K562 (cell line): Measurements from ENCODE around the gene CROCC2. TPM values are rescaled to one million over a fixed set of nuclear protein-coding genes. Genes with fewer than 3 reads are reported as not detected.

ENCODE experiments used
- ATAC-seq: fragments of 200-7000 bp; cut with Tn5 transposase; 3 replicates; pipeline ENCODE4 v1.9.1; 2020; ENCODE audit warnings: moderate library complexity
- BruUV-seq: library from RNA; stranded (reverse); fragments of 400-500 nt; replicated peaks from 2 replicates; lab custom pipeline; 2021; lab: Mats Ljungman, UMichigan
- CTCF ChIA-PET: fragments of 300-600 bp; formaldehyde crosslinking; extraction: SDS; loops from one replicate; lab custom pipeline; 2021; ENCODE audit warnings: low intra/inter-chr PET ratio; lab: Yijun Ruan, JAX
- POLR2A ChIA-PET: fragments of 300-600, 350-650 bp; sonication (Branson Sonifier 250); formaldehyde crosslinking; extraction: SDS; loops from one replicate; lab custom pipeline; 2021; ENCODE audit warnings: antibody characterized with exemption, inconsistent platforms; lab: Yijun Ruan, JAX
- DNase-seq, 4 experiments: peaks; one replicate each; pipeline versions ENCODE4 v3.0.0 to v3.0.0-alpha.2; 2011 to 2018; ENCODE audit warnings: low spot score in 3 of 4, mixed read lengths in 3 of 4; ENCODE audit errors: extremely low read depth in 1 of 4
- FAIRE-seq: peaks from 2 replicates; lab custom pipeline; 2011; peaks lifted over from hg19 to GRCh38; lab: Jason Lieb, UNC
- H2AFZ ChIP-seq: 2 replicates; pipeline ENCODE4 v1.6.0; 2011; ENCODE audit warnings: low read depth, low read length, control low read depth, inconsistent platforms
- H3K27ac ChIP-seq: fragments of 200-600 bp; 3 replicates; pipeline ENCODE4 v1.8.0; 2011; ENCODE audit warnings: low read depth, mild to moderate bottlenecking, control low read depth, inconsistent platforms, low read length, moderate library complexity, mixed read lengths; ENCODE audit errors: extremely low read depth
- H3K27me3 ChIP-seq, 2 experiments: fragments of 300-600 bp in 1 of 2; 2 replicates in 1 of 2; 3 replicates in 1 of 2; pipeline versions ENCODE4 v1.6.0 to v1.8.0; 2011; ENCODE audit warnings: inconsistent platforms in 2 of 2, low read length in 2 of 2, mild to moderate bottlenecking in 1 of 2, mixed read lengths in 1 of 2, moderate library complexity in 1 of 2; ENCODE audit not compliant: control insufficient read depth in 2 of 2, insufficient read depth in 2 of 2
- H3K36me3 ChIP-seq: fragments of 300-600 bp; 3 replicates; pipeline ENCODE4 v1.8.0; 2011; ENCODE audit warnings: mild to moderate bottlenecking, low read length, inconsistent platforms; ENCODE audit not compliant: control insufficient read depth, insufficient read depth
- H3K4me1 ChIP-seq, 2 experiments: fragments of 200-600 bp in 1 of 2; replicated peaks in 1 of 2; 2 replicates in 1 of 2; 3 replicates in 1 of 2; pipeline versions ENCODE4 v1.5.1 to v1.8.0; 2011; ENCODE audit warnings: inconsistent platforms in 2 of 2, low read length in 2 of 2, mild to moderate bottlenecking in 1 of 2, mixed read lengths in 1 of 2, moderate library complexity in 1 of 2; ENCODE audit not compliant: control insufficient read depth in 2 of 2, insufficient read depth in 2 of 2
- H3K4me2 ChIP-seq: 2 replicates; pipeline ENCODE4 v1.6.1; 2011; ENCODE audit warnings: low read length, control low read depth, inconsistent platforms, mixed read lengths; ENCODE audit not compliant: insufficient read depth
- H3K4me3 ChIP-seq: fragments of 200-600 bp; sonication (generic), shearing (Covaris generic); 2 replicates; pipeline ENCODE4 v1.5.1; 2016; ENCODE audit warnings: control low read depth, inconsistent platforms
- H3K79me2 ChIP-seq: fragments of 200-600 bp; 3 replicates; pipeline ENCODE4 v1.8.0; 2011; ENCODE audit warnings: low read length, inconsistent platforms; ENCODE audit not compliant: control insufficient read depth, insufficient read depth
- H3K9ac ChIP-seq, 2 experiments: 2 replicates each; pipeline versions ENCODE4 v1.6.0 to v1.6.1; 2011; ENCODE audit warnings: low read depth in 2 of 2, low read length in 2 of 2, control low read depth in 1 of 2, inconsistent platforms in 1 of 2, mild to moderate bottlenecking in 1 of 2, mixed read lengths in 1 of 2; ENCODE audit not compliant: insufficient read depth in 1 of 2
- H3K9me1 ChIP-seq: one replicate; pipeline ENCODE4 v1.6.0; 2011; ENCODE audit warnings: inconsistent platforms, mild to moderate bottlenecking, low read length, moderate library complexity; ENCODE audit not compliant: control insufficient read depth, insufficient read depth
- H3K9me3 ChIP-seq: replicated peaks from 2 replicates; pipeline ENCODE4 v1.5.1; 2011; ENCODE audit warnings: low read depth, low read length, inconsistent platforms; ENCODE audit not compliant: control insufficient read depth, insufficient read depth
- H4K20me1 ChIP-seq: replicated peaks from 2 replicates; pipeline ENCODE4 v1.6.1; 2011; ENCODE audit warnings: low read length, inconsistent platforms, mixed read lengths; ENCODE audit not compliant: control insufficient read depth, insufficient read depth
- ARID3A ChIP-seq: IDR thresholded peaks from 2 replicates; pipeline ENCODE4 v1.6.1; 2012; ENCODE audit warnings: low read depth, low read length, improper control_type of control experiment, borderline replicate concordance
- CXXC5 ChIP-seq: fragments of 250-450 bp; sonication (Bioruptor Pico); IDR thresholded peaks from 2 replicates; pipeline ENCODE4 v1.8.0; 2022; ENCODE audit warnings: inconsistent platforms, mild to moderate bottlenecking, moderate library complexity
- FOXK2 ChIP-seq, 2 experiments: fragments of 450-650 bp; IDR thresholded peaks in 1 of 2; conservative IDR thresholded peaks in 1 of 2; 2 replicates each; pipeline ENCODE4 v1.6.1; 2016; ENCODE audit warnings: low read depth in 2 of 2, mild to moderate bottlenecking in 1 of 2
- PBX2 ChIP-seq, 2 experiments: IDR thresholded peaks in 1 of 2; conservative IDR thresholded peaks in 1 of 2; 2 replicates each; pipeline ENCODE4 v1.6.1; 2016; ENCODE audit warnings: low read depth in 2 of 2, mild to moderate bottlenecking in 1 of 2, missing compliant biosample characterization in 1 of 2, missing genetic modification characterization in 1 of 2, moderate library complexity in 1 of 2
- RFX5 ChIP-seq: IDR thresholded peaks from 2 replicates; pipeline ENCODE4 v1.6.1; 2011; ENCODE audit warnings: low read depth, mild to moderate bottlenecking, improper control_type of control experiment, low read length
- SLC30A9 ChIP-seq: fragments of 250-450 bp; sonication (Bioruptor Pico); IDR thresholded peaks from 2 replicates; pipeline ENCODE4 v1.8.0; 2022; ENCODE audit warnings: mild to moderate bottlenecking, moderate library complexity
- WGBS: fragments of 100-300 bp; shearing (Covaris generic); methylation state at CpG from one replicate; pipeline ENCODE4 v1.1.6; 2016; ENCODE audit warnings: low coverage, mixed read lengths; ENCODE audit not compliant: insufficient coverage; ENCODE audit errors: missing lambda C conversion rate; 5-methylcytosine and 5-hydroxymethylcytosine counted together
- in situ Hi-C: fragments of 300-500 bp; cut with MboI; formaldehyde crosslinking; loops from 4 replicates; pipeline ENCODE4 v1.15.0; 2018; ENCODE audit warnings: inconsistent platforms, mixed read lengths
- intact Hi-C: fragments of 100-400 bp; cut with micrococcal nuclease; formaldehyde crosslinking; loops from 2 replicates; pipeline ENCODE4 v1.14.2; 2022
- polyA plus RNA-seq, 8 experiments: library from polyadenylated mRNA; depleted of rRNA in 4 of 8; stranded (reverse) in 5 of 8; unstranded in 3 of 8; fragments of >200 nt; fragmentation: Nextera tagmentation in 2 of 8; fragmentation: Illumina TruSeq in 1 of 8; extraction: Ambion mirVana in 2 of 8; extraction: Trizol in 1 of 8; gene quantifications; 2 replicates each; pipeline versions ENCODE4 v1.2.1 to v1.2.3, GENCODE V29; 2011 to 2014; ENCODE audit warnings: inconsistent platforms in 1 of 8, missing spikeins in 1 of 8
- total RNA-seq, 7 experiments: library from RNA; depleted of rRNA in 6 of 7; stranded (reverse); fragments of >200 nt in 6 of 7; fragmentation: Illumina TruSeq in 2 of 7; extraction: Trizol in 2 of 7; gene quantifications; 2 replicates each; pipeline versions ENCODE4 v1.2.1 to v1.2.3, GENCODE V29; 2011 to 2021; ENCODE audit warnings: low replicate concordance in 1 of 7
- TF ChIP-seq, protein P1 (sequence below): fragments of 250-450 bp; sonication (Bioruptor Pico); IDR thresholded peaks from 2 replicates; pipeline ENCODE4 v1.5.0; 2022; ENCODE audit warnings: mild to moderate bottlenecking

The CROCC2 gene
- total and polyA plus RNA-seq, 9 of the 15 experiments (the other 6 are each of a cell fraction or from before 2014, with no cell fraction given), result not detected

GRCh38 chr2:241038374-241039180 lies 132.4 kb downstream of the CROCC2 start:
- BruUV-seq, result no TSS peak
- H3K9ac ChIP-seq, result no peak overlapping the region; a peak in 1 of 4 replicates
- H3K27ac ChIP-seq, result no peak overlapping the region
- CTCF ChIA-PET, result no interaction called here
- 6% methylated on average over 13 of the region's 20 CpGs for WGBS
- in situ Hi-C loops (no loop called here), intact Hi-C loops (no loop called here)
- FAIRE-seq (no peak), ATAC-seq (no peak), DNase-seq (no peak)
- H2AFZ ChIP-seq, result no peak overlapping the region
- peaks cover 0 to 22% of the 10 kb centered on the region in 2 experiments; a peak in 2 of 5 replicates for H3K4me1 ChIP-seq
- no peaks in the 10 kb centered on the region for H3K36me3 ChIP-seq
- no peak for TF ChIP-seq RFX5
- TF ChIP-seq PBX2 (CRISPR knock-in tag; IDR thresholded peaks at IDR 0.05; ENCODE audit: low read depth), result no peak
- TF ChIP-seq PBX2 (tag; conservative IDR thresholded peaks at IDR 0.05; ENCODE audit: low read depth), result no peak
- TF ChIP-seq ARID3A, result no peak
- no peak for TF ChIP-seq FOXK2 (conservative IDR thresholded peaks at IDR 0.05 in 1 of 2, IDR thresholded peaks at IDR 0.05 in 1 of 2; ENCODE audit: low read depth in 2 of 2)
- TF ChIP-seq, protein P1, sequence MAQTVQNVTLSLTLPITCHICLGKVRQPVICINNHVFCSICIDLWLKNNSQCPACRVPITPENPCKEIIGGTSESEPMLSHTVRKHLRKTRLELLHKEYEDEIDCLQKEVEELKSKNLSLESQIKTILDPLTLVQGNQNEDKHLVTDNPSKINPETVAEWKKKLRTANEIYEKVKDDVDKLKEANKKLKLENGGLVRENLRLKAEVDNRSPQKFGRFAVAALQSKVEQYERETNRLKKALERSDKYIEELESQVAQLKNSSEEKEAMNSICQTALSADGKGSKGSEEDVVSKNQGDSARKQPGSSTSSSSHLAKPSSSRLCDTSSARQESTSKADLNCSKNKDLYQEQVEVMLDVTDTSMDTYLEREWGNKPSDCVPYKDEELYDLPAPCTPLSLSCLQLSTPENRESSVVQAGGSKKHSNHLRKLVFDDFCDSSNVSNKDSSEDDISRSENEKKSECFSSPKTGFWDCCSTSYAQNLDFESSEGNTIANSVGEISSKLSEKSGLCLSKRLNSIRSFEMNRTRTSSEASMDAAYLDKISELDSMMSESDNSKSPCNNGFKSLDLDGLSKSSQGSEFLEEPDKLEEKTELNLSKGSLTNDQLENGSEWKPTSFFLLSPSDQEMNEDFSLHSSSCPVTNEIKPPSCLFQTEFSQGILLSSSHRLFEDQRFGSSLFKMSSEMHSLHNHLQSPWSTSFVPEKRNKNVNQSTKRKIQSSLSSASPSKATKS, result no peak
- no peak for TF ChIP-seq CXXC5 (CRISPR knock-in tag)
- no peak for TF ChIP-seq SLC30A9 (CRISPR knock-in tag)
- H3K4me3 ChIP-seq, result no peak overlapping the region
- H3K79me2 ChIP-seq, result no peaks in the 10 kb centered on the region
- no peaks in the 10 kb centered on the region for H3K9me1 ChIP-seq
- H3K27me3 ChIP-seq, result peaks cover 0 to 43% of the 10 kb centered on the region in 2 experiments; a peak in 2 of 5 replicates
- no peak overlapping the region for H3K4me2 ChIP-seq
- no peaks in the 10 kb centered on the region; the same call in 1 of the 2 replicates for H4K20me1 ChIP-seq
- no peaks in the 10 kb centered on the region for H3K9me3 ChIP-seq
- POLR2A ChIA-PET, result interaction anchor here (1.5 kb wide), 1 partner anchor 9 kb away, joined by 4 read pairs; no protein-coding TSS in a partner anchor
